Adrenal gland (tissue), 5 donors: ENCODE results near the gene HOXD11.

Source experiments
- CTCF ChIP-seq, 6 experiments: fragments of 450-650 bp in 4 of 6; fragments of 200-600 bp in 2 of 6; sonication (generic) in 1 of 6; IDR thresholded peaks; 1 replicate in 5 of 6; 2 replicates in 1 of 6; pipeline versions ENCODE4 v1.5.1 to v1.8.0; 2016 to 2021; ENCODE audit warnings: antibody characterized with exemption in 6 of 6, mild to moderate bottlenecking in 2 of 6, moderate library complexity in 1 of 6
- POLR2A ChIP-seq, 2 donors: fragments of 450-650 bp; IDR thresholded peaks; one replicate each; pipeline ENCODE4 v1.6.1; 2017; ENCODE audit warnings: antibody characterized with exemption in 2 of 2, mild to moderate bottlenecking in 2 of 2, moderate library complexity in 1 of 2
- donor health status: DM: no; HTN: no; CAD: no.

- TF ChIP-seq CTCF (IDR thresholded peaks at IDR 0.05) = no peak
- TF ChIP-seq POLR2A (IDR thresholded peaks at IDR 0.05) = no peak
Measured at GRCh38 chr2:176066645-176067588, 40.2 kb upstream of the HOXD11 start.
